SK-N-SH (cell line): ENCODE results near the gene NDUFS8. TPM values are rescaled to one million over a fixed set of nuclear protein-coding genes. Genes with fewer than 3 reads are reported as not detected.

Experiments
- CTCF ChIA-PET: fragments of 300-600, 350-600 bp; formaldehyde crosslinking; extraction: SDS; loops from one replicate; lab custom pipeline; 2021; lab: Yijun Ruan, JAX
- POLR2A ChIA-PET: fragments of 350-600 bp; sonication (Branson Sonifier 250); formaldehyde crosslinking; extraction: SDS; loops from one replicate; lab custom pipeline; 2020; ENCODE audit warnings: antibody characterized with exemption, inconsistent platforms; lab: Yijun Ruan, JAX
- DNase-seq: peaks from one replicate; pipeline ENCODE4 v3.0.0; 2012
- H2AFZ ChIP-seq: fragments of 200-600 bp; sonication (generic); 2 replicates; pipeline ENCODE4 v1.8.1; 2016; ENCODE audit warnings: antibody characterized with exemption, mild to moderate bottlenecking, low read depth
- H3F3A ChIP-seq: fragments of 200-600 bp; sonication (generic); replicated peaks from 2 replicates; pipeline ENCODE3; 2016; ENCODE audit warnings: antibody characterized with exemption, mild to moderate bottlenecking; ENCODE audit not compliant: insufficient read depth
- H3K27ac ChIP-seq, 2 experiments: fragments of 200-500 bp in 1 of 2; fragments of 200-600 bp in 1 of 2; sonication (Bioruptor generic) in 1 of 2; sonication (generic), shearing (Covaris generic) in 1 of 2; 2 replicates each; pipeline versions ENCODE4 v1.5.1 to v1.6.1; 2014 to 2016; ENCODE audit warnings: low read depth in 2 of 2, inconsistent platforms in 1 of 2, low read length in 1 of 2, mild to moderate bottlenecking in 1 of 2, mixed read lengths in 1 of 2
- H3K27me3 ChIP-seq: fragments of 200-600 bp; sonication (generic), shearing (Covaris generic); 2 replicates; pipeline ENCODE4 v1.6.1; 2016; ENCODE audit warnings: mixed run types; ENCODE audit not compliant: insufficient read depth
- H3K36me3 ChIP-seq, 2 experiments: fragments of 200-500 bp in 1 of 2; fragments of 200-600 bp in 1 of 2; sonication (Bioruptor generic) in 1 of 2; sonication (generic) in 1 of 2; replicated peaks in 1 of 2; 2 replicates each; pipeline versions ENCODE3 to v1.5.1; 2014 to 2016; ENCODE audit warnings: low read length in 1 of 2, mild to moderate bottlenecking in 1 of 2; ENCODE audit not compliant: insufficient read depth in 2 of 2, control insufficient read depth in 1 of 2
- H3K4me1 ChIP-seq, 2 experiments: fragments of 200-500 bp in 1 of 2; fragments of 200-600 bp in 1 of 2; sonication (Bioruptor generic) in 1 of 2; sonication (generic), shearing (Covaris generic) in 1 of 2; 2 replicates each; pipeline versions ENCODE4 v1.5.1 to v1.6.1; 2014 to 2016; ENCODE audit warnings: low read depth in 1 of 2, low read length in 1 of 2, mixed run types in 1 of 2; ENCODE audit not compliant: insufficient read depth in 2 of 2, control insufficient read depth in 1 of 2
- H3K4me2 ChIP-seq: fragments of 200-600 bp; sonication (generic), shearing (Covaris generic); 2 replicates; pipeline ENCODE4 v1.6.1; 2017; ENCODE audit warnings: mixed run types
- H3K4me3 ChIP-seq, 2 experiments: fragments of 200-500 bp in 1 of 2; fragments of 200-600 bp in 1 of 2; sonication (Bioruptor generic) in 1 of 2; sonication (generic), shearing (Covaris generic) in 1 of 2; 2 replicates each; pipeline versions ENCODE4 v1.5.1 to v1.8.1; 2014 to 2016; ENCODE audit warnings: low read depth in 2 of 2, inconsistent platforms in 1 of 2, low read length in 1 of 2, mild to moderate bottlenecking in 1 of 2, mixed read lengths in 1 of 2, moderate library complexity in 1 of 2
- H3K79me2 ChIP-seq: fragments of 200-600 bp; sonication (generic); 2 replicates; pipeline ENCODE4 v1.8.1; 2017; ENCODE audit warnings: mild to moderate bottlenecking; ENCODE audit not compliant: insufficient read depth
- H3K9ac ChIP-seq: fragments of 200-600 bp; sonication (generic); 2 replicates; pipeline ENCODE4 v1.6.1; 2017; ENCODE audit warnings: mixed run types
- H3K9me2 ChIP-seq: fragments of 200-600 bp; sonication (generic); 2 replicates; pipeline ENCODE4 v1.6.1; 2017; ENCODE audit warnings: mixed run types
- H3K9me3 ChIP-seq: fragments of 200-600 bp; sonication (generic); 2 replicates; pipeline ENCODE4 v1.6.1; 2017; ENCODE audit warnings: mixed run types, mild to moderate bottlenecking, moderate library complexity
- H4K20me1 ChIP-seq: fragments of 200-600 bp; sonication (generic); 2 replicates; pipeline ENCODE4 v1.6.1; 2017; ENCODE audit warnings: mild to moderate bottlenecking, mixed run types; ENCODE audit not compliant: insufficient read depth
- EZH2phosphoT487 ChIP-seq: fragments of 200-600 bp; sonication (generic); IDR thresholded peaks from 2 replicates; pipeline ENCODE4 v1.6.1; 2017; ENCODE audit warnings: low read depth, mixed run types, mild to moderate bottlenecking, antibody characterized with exemption, moderate library complexity, borderline replicate concordance
- RAD21 ChIP-seq: IDR thresholded peaks from 2 replicates; pipeline ENCODE4 v1.6.1; 2012; ENCODE audit warnings: mild to moderate bottlenecking, low read length
- SMC3 ChIP-seq: IDR thresholded peaks from 2 replicates; pipeline ENCODE4 v1.6.1; 2012; ENCODE audit warnings: low read depth, low read length, improper control_type of control experiment
- WGBS: methylation state at CpG from one replicate; pipeline ENCODE4 v1.1.6; 2017; ENCODE audit warnings: low lambda C conversion rate; 5-methylcytosine and 5-hydroxymethylcytosine counted together
- polyA plus RNA-seq, 3 experiments: library from polyadenylated mRNA; depleted of rRNA; stranded (reverse); fragments of >200 nt; gene quantifications; 2 replicates each; pipeline ENCODE4 v1.2.3, GENCODE V29; 2012
- TF ChIP-seq, protein P1 (sequence below): fragments of 200-600 bp; sonication (generic); IDR thresholded peaks from 2 replicates; pipeline ENCODE4 v1.6.1; 2017; ENCODE audit warnings: antibody characterized with exemption, mild to moderate bottlenecking, moderate library complexity
- TF ChIP-seq, protein P2 (sequence below): IDR thresholded peaks from 2 replicates; pipeline ENCODE4; 2012

The NDUFS8 gene
- polyA plus RNA-seq, 1 of the 3 experiments (the other 2 are of a cell fraction): 123 TPM

GRCh38 chr11:68020575-68020974 lies 9.9 kb upstream of the NDUFS8 start:
- POLR2A ChIA-PET: interaction anchor here (1.4 kb wide), 1 partner anchor 17 kb away, joined by 5 read pairs; no protein-coding TSS in a partner anchor
- no peaks in the 10 kb centered on the region for H3K79me2 ChIP-seq

GRCh38 chr11:68021167-68021787 lies 9.2 kb upstream of the NDUFS8 start:
- H3K27me3 ChIP-seq: no peaks in the 10 kb centered on the region
- peak; percentile 25 for TF ChIP-seq SMC3
- TF ChIP-seq RAD21: peak; percentile 40; the same call in 1 of the 2 replicates
- TF ChIP-seq, protein P1, sequence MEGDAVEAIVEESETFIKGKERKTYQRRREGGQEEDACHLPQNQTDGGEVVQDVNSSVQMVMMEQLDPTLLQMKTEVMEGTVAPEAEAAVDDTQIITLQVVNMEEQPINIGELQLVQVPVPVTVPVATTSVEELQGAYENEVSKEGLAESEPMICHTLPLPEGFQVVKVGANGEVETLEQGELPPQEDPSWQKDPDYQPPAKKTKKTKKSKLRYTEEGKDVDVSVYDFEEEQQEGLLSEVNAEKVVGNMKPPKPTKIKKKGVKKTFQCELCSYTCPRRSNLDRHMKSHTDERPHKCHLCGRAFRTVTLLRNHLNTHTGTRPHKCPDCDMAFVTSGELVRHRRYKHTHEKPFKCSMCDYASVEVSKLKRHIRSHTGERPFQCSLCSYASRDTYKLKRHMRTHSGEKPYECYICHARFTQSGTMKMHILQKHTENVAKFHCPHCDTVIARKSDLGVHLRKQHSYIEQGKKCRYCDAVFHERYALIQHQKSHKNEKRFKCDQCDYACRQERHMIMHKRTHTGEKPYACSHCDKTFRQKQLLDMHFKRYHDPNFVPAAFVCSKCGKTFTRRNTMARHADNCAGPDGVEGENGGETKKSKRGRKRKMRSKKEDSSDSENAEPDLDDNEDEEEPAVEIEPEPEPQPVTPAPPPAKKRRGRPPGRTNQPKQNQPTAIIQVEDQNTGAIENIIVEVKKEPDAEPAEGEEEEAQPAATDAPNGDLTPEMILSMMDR: 0 out of 2 replicates have a peak, but pooled peaks have one; percentile 34
- TF ChIP-seq, protein P2, sequence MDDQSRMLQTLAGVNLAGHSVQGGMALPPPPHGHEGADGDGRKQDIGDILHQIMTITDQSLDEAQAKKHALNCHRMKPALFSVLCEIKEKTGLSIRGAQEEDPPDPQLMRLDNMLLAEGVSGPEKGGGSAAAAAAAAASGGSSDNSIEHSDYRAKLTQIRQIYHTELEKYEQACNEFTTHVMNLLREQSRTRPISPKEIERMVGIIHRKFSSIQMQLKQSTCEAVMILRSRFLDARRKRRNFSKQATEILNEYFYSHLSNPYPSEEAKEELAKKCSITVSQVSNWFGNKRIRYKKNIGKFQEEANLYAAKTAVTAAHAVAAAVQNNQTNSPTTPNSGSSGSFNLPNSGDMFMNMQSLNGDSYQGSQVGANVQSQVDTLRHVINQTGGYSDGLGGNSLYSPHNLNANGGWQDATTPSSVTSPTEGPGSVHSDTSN: no peak
- peak overlapping the region; percentile 19 to 26; a peak in 2 of 4 replicates for H3K27ac ChIP-seq
- H3F3A ChIP-seq: peaks cover 10% of the 10 kb centered on the region
- peak; percentile 64 for DNase-seq
- H3K36me3 ChIP-seq: no peaks in the 10 kb centered on the region
- H3K4me2 ChIP-seq: no peak overlapping the region
- ChIA-PET CTCF (interaction anchor here (0.6 to 2.6 kb wide), 4 partner anchors 15 to 188 kb away, joined by 3 to 11 read pairs (median 4); no protein-coding TSS in a partner anchor), POLR2A (interaction anchor here (1.4 kb wide), 1 partner anchor 16 kb away, joined by 5 read pairs; no protein-coding TSS in a partner anchor)
- H3K4me3 ChIP-seq: no peak overlapping the region
- H4K20me1 ChIP-seq: no peaks in the 10 kb centered on the region
- H2AFZ ChIP-seq: no peak overlapping the region
- H3K9me3 ChIP-seq: no peaks in the 10 kb centered on the region
- no peaks in the 10 kb centered on the region for H3K79me2 ChIP-seq
- no peak overlapping the region for H3K9ac ChIP-seq
- no peaks in the 10 kb centered on the region for H3K9me2 ChIP-seq
- H3K4me1 ChIP-seq: peaks cover 0 to 18% of the 10 kb centered on the region in 2 experiments; a peak in 1 of 4 replicates
- WGBS: 88% methylated on average over 13 of the region's 27 CpGs

More at GRCh38 chr11:68020575-68020974, 9.9 kb upstream of the NDUFS8 start:
- TF ChIP-seq, protein P1: peak; percentile 57
- TF ChIP-seq RAD21: peak; percentile 46
- TF ChIP-seq SMC3: peak; percentile 59
- TF ChIP-seq EZH2phosphoT487: no peak
- TF ChIP-seq, all 33 proteins: peak for 3
- Histone ChIP-seq H3K27ac (peak overlapping the region; percentile 19 to 26; a peak in 3 of 4 replicates), H3K4me2 (no peak overlapping the region), H2AFZ (no peak overlapping the region), H3K9me3 (no peaks in the 10 kb centered on the region), H3K9ac (no peak overlapping the region), H4K20me1 (no peaks in the 10 kb centered on the region), H3K36me3 (no peaks in the 10 kb centered on the region), H3F3A (peaks cover 10% of the 10 kb centered on the region), H3K27me3 (no peaks in the 10 kb centered on the region), H3K9me2 (no peaks in the 10 kb centered on the region), H3K4me1 (peaks cover 0 to 18% of the 10 kb centered on the region in 2 experiments; a peak in 1 of 4 replicates), H3K4me3 (no peak overlapping the region)
- peak; percentile 82 for DNase-seq
- CTCF ChIA-PET: interaction anchor here (0.6 to 2.6 kb wide), 3 partner anchors 15 to 188 kb away, joined by 3 to 11 read pairs (median 4); no protein-coding TSS in a partner anchor
- 47% methylated on average over 11 of the region's 11 CpGs for WGBS
